ENCODE data around the gene TMEM255A.
"Not testable (repeated sequence)": the region's sequence is repeated elsewhere in the genome, so short reads cannot be mapped to it uniquely, and the experiment has no call there.

TMEM255A gene

GRCh38 chrX:120310861-120311726 lies at the start of gene TMEM255A:
Gene TMEM255A (minus strand): TSS chrX:120311461. CDS start chrX:120311309, 152 bp downstream.
- DNase-seq (ENCODE audit: low spot score), result no peak

DNA sequence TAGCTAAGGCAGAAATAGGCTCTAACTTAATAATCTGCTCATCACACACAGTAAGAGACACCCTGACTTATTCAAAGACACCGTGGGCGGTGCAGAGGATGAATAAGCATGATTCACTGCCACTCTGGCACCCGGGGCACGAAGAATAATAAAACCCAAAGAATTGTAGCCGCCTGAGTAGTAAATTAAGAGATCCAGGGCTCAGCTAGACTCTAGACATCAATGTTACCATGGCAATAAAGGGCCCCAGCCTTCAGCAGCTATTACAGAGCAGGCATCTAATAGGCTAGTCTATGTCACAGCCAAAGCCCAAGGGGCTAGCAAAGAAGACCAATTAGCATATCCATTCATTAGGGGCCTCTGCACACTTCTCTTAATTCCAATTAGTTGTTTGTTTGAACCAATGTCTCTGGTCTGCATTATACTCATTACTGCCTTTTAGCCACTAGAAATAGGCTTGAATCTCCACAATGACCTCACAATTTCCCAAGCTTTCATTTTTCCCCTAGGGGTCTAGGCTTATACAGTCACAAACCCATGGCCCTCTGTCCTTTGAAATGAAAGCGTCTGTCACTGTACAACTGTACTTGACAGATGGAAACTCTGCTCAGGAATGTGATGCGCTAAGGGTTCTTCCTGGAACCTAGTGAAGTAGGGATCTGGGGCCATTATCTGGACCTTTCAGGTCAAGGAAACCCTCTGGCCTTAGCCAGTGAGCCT lies 47.6 kb upstream of the TMEM255A start:
- DNase-seq (ENCODE audit: low spot score), result no peak

GRCh38 chrX:120357186-120357585 lies 45.9 kb upstream of the TMEM255A start:
- no peak for DNase-seq (ENCODE audit: low spot score)

DNA sequence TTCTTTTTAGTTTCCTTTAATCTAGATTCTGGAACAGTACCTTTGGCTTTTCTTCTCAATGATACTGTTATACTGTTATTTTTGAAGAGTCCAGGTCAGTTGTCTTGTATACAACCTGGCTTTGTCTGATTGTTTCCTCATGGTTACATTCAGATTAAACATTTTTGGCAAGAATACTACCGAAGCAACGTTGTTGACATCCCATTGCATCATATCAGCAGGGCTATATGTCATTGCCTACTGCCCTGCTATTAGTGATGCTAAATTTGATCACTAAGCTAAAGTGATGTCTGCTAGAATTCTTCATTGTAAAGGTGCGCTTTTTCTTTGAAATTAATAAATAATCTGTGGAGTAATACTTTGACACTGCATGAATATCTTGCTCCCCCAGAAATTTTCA lies 44.8 kb upstream of the TMEM255A start:
- DNase-seq (ENCODE audit: low spot score), result no peak

- DNase-seq (ENCODE audit: low spot score), result no peak
Observed at GRCh38 chrX:120350450-120351138, 39.3 kb upstream of the TMEM255A start.

DNA sequence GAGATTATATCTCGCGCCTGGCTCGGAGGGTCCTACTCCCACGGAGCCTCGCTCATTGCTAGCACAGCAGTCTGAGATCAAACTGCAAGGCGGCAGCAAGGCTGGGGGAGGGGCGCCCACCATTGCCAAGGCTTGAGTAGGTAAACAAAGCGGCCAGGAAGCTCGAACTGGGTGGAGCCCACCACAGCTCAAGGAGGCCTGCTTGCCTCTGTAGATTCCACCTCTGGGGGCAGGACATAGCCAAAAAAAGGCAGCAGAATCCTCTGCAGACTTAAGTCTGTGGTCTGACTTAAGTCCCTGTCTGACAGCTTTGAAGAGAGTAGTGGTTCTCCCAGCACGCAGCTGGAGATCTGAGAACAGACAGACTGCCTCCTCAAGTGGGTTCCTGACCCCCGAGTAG lies 33.3 kb upstream of the TMEM255A start:
- not testable (repeated sequence) for DNase-seq (ENCODE audit: low spot score)

DNA sequence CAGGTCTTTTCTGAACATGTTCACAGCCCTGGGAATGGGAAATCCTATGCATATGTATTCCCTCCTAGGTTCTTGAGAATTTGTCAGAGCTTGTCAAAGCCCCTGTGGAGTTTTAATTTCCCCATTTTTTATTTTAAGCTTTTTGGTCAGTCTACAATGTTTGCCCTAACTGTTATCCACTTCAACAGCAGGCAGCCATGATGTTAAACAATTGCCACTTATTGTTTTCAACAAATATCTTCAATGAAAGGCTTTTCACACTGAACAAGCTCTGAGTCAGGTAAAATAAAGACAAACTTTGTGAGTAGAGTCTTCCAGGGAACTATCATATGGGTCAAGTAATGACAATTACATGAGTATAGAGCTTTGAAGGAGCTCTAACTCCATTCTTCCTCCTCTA lies 25.6 kb upstream of the TMEM255A start:
- no peak for DNase-seq (ENCODE audit: low spot score)

DNA sequence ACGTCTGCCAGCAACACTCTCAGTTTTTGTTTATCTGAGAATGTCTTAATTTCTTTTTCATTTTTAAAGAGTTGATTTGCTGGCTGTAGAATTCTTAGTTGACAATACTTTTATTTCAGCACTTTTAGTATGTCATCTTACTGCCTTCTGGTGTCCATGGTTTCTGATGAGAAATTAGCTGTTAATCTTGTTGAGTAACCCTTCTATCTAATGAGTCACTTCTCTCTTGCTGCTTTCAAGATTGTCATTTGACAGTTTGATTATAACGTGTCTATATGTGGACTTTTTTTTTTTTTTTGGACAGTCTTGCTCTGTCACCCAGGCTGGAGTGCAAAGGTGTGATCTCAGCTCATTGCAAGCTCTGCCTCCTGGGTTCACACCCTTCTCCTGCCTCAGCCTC lies 24.0 kb upstream of the TMEM255A start:
- no peak for DNase-seq (ENCODE audit: low spot score)

GRCh38 chrX:120334603-120335002 lies 23.3 kb upstream of the TMEM255A start:
- no peak for DNase-seq (ENCODE audit: low spot score)

DNA sequence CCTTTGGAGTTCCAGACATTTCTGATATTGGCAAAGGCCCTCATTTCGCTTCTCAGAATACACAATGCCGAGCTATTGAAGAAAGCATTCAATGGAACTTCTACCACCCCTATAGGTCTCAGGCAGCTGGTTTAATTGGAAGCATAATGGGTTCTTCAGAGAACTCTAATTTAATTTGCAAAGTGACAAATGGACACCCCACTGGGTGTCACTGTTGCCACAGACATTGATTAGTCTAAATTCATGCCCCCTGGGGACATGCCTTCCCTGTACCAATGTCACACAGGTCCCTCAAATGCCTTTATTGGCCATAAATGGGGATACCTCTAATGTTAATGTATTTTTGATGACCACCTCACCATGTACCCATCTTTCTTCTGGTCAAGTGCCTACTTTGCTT lies 22.9 kb upstream of the TMEM255A start:
- DNase-seq (ENCODE audit: low spot score), result no peak

DNA sequence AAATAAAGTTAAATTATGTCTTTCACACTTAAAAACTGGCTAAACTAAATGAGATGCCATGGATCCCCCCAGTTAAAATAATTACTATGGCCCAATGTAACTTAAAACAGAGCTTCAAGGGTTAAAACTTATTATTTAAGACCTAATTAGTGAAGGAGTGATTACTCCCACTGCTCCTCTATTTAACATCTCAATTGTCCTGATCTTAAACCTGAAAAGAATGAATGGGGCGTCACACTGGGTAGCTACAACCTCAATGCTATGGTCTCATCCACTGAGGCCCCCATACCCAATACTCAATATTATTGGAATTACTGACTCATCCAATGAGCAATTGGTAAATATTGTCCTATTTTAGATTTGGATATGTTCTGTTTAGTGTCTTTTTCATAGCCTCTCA lies 21.1 kb upstream of the TMEM255A start:
- no peak for DNase-seq (ENCODE audit: low spot score)

DNA sequence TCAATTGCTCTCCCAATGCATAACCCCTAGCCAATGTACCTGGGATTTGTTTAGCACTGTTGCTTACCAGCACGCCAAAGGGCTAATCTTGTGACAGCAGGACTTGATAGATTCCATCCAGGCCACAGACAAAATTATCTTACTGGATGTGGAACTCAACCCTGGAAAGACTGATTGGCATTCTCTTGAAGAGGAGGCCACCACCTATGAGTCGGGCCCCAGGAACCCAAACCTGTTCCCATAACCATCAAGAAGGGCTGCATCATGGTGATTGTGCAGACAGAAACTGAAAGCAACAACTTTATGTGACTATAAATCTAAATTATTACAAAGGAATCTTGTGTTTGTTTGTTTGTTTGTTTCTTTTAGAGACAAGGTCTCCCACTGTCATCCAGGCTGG lies 19.9 kb upstream of the TMEM255A start:
- DNase-seq (ENCODE audit: low spot score), result no peak

GRCh38 chrX:120321520-120322281 lies 10.4 kb upstream of the TMEM255A start:
- DNase-seq (ENCODE audit: low spot score), result no peak

DNA sequence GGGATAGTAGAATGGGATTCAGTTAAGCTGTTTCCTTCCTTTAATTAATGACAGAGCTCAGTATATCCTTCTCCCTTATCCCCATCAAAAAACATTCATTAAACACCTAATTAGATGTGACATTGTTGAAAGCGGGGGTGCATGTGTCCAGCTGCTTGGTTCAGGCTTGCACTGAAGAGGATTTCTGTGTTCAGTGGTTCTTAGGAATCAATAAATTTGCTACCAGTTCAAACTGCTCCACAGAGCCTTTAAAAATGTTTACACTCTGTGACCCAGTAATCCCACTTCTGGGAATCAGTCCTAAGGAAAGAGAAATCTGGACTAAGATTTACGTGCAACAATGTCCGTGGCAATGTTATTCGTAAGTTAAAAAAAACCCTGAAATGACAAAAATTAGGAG lies 7.2 kb upstream of the TMEM255A start:
- no peak for DNase-seq (ENCODE audit: low spot score)

DNA sequence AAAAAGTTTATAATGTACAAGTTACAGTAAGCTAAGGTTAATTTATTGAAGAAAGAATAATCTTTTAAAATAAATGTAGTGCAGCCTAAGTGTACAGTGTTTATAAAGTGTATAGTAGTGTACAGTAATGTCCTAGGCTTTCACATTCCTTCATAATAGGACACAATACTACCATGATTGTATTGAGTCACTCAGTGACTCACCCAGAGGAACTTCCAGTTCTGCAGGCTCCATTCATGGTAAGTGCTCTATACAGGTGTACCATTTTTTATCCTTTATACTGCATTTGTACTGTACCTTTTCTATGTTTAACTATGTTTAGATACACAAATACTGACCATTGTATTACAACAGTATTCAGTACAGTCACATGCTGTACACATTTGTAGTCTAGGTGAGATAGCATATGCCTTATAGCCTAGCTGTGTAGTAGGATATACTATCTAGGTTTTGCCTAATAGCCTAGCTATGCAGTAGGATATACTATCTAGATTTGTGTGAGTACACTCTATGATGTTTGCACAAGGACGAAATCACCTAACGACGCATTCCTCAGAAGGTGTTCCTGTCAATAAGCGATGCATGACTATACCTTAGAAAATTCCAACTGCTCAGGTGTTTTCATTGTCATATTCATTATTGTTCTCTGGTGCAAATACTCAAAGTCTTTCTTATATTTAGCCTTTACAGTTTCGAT lies 5.5 kb upstream of the TMEM255A start:
- no peak for DNase-seq (ENCODE audit: low spot score)

DNA sequence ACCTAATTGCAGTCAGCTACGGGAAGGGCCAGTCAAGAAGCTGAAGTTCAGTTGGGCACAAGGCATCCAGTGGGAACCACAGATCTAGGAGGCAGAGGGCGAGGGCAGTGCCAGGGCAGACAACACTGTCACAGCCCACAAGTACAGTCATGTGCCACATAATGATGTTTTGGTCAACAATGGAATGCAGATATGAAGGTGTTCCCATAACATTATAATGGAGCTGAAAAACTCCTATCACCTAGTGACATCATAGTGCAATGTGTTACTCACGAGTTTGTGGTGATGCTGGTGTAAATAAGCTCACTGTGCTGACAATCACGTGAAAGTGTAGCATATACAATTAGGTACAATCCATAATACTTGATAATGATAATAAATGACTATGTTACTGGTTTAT lies 4.5 kb upstream of the TMEM255A start:
- DNase-seq (ENCODE audit: low spot score), result no peak

GRCh38 chrX:120311727-120312063 lies 434 bp upstream of the TMEM255A start:
- DNase-seq (ENCODE audit: low spot score), result no peak

DNA sequence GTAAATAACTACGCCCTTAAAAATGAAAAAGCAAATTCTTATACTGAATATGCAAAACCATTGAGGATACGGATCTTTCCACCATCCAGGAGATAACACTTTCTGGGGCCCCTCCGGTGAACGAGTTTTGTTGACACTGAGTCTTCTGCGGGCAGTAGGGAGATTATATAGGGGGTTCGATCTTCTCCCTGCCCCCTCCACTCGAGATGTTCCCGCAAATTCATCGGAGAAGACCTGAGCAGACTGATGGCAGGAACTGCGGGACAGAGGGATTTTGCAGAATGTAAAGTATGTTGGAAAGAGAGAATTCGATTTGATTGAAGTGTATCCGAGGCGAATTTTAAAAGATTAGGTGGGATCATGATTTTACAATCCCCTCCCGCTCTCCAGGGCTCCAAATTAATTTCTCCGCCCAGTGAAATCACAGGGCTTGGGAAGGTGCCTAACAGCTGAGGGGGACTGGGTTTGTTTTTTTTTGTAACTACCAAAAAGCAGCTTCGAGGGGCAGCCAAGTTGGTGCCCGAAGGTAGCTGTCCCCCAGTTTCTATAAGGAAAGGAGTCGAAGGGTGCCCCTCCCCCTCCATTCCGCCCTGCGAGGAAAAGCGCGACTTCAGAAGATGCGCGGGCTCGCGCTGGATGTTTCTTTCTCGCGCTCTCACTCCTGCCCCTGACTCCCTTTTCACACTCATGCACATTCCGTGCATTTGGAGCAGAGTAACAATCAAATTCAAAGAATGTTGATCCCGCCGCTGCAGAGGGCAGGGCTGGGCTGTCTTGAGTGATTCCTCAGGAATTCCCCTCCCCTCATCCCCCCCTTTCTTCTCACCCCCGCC lies 1.2 kb downstream of the TMEM255A start:
- DNase-seq (ENCODE audit: low spot score), result peak; percentile 26

- no peak for DNase-seq (ENCODE audit: low spot score)
Observed at GRCh38 chrX:120308959-120309872, 2.0 kb downstream of the TMEM255A start.

- DNase-seq (ENCODE audit: low spot score), result no peak
Observed at GRCh38 chrX:120308558-120308957, 2.7 kb downstream of the TMEM255A start.

All from AG08396 (cell line).